Endodermal cell (in vitro differentiated cells): ENCODE measurements around the gene DYNC1I1. TPM values are rescaled to one million over a fixed set of nuclear protein-coding genes. Genes with fewer than 3 reads are reported as not detected.

Experiments
- DNase-seq: peaks from one replicate; pipeline ENCODE4 v3.0.0-alpha.2; 2017
- H3K27ac ChIP-seq: 2 replicates; pipeline ENCODE4 v1.5.1; 2013; ENCODE audit warnings: mild to moderate bottlenecking, low read depth, low read length, moderate library complexity
- H3K27me3 ChIP-seq: 2 replicates; pipeline ENCODE4 v1.6.1; 2013; ENCODE audit warnings: mild to moderate bottlenecking, low read length, moderate library complexity; ENCODE audit not compliant: insufficient read depth, control insufficient read depth, poor library complexity, severe bottlenecking
- H3K36me3 ChIP-seq: 2 replicates; pipeline ENCODE4 v1.7.0; 2013; ENCODE audit warnings: mild to moderate bottlenecking, low read length, moderate library complexity; ENCODE audit not compliant: control insufficient read depth, insufficient read depth
- H3K4me1 ChIP-seq: one replicate; pipeline ENCODE4 v1.7.0; 2013; ENCODE audit warnings: low read length; ENCODE audit not compliant: control insufficient read depth, insufficient read depth
- H3K4me3 ChIP-seq: 2 replicates; pipeline ENCODE4 v1.5.1; 2013; ENCODE audit warnings: mild to moderate bottlenecking, low read length, moderate library complexity
- H3K9ac ChIP-seq: 2 replicates; pipeline ENCODE4 v1.6.1; 2013; ENCODE audit warnings: mild to moderate bottlenecking, low read length, moderate library complexity; ENCODE audit not compliant: poor library complexity, severe bottlenecking; ENCODE audit errors: extremely low read depth
- H3K9me3 ChIP-seq: 2 replicates; pipeline ENCODE4 v1.6.1; 2013; ENCODE audit warnings: mild to moderate bottlenecking, low read length, moderate library complexity; ENCODE audit not compliant: control insufficient read depth
- H3K27ac Mint-ChIP-seq: 2 replicates; pipeline ENCODE4 v1.8.0; 2020; ENCODE audit warnings: mixed read lengths
- H3K27me3 Mint-ChIP-seq: 2 replicates; pipeline ENCODE4 v1.8.0; 2021; ENCODE audit warnings: mild to moderate bottlenecking, mixed read lengths; ENCODE audit not compliant: insufficient read depth
- H3K36me3 Mint-ChIP-seq: 2 replicates; pipeline ENCODE4 v1.8.0; 2020; ENCODE audit warnings: low read depth, mixed read lengths
- H3K4me1 Mint-ChIP-seq: 2 replicates; pipeline ENCODE4 v1.8.0; 2020; ENCODE audit warnings: mixed read lengths
- H3K4me3 Mint-ChIP-seq: 2 replicates; pipeline ENCODE4 v1.8.0; 2020; ENCODE audit warnings: mild to moderate bottlenecking, moderate library complexity, mixed read lengths
- H3K9me3 Mint-ChIP-seq: 2 replicates; pipeline ENCODE4 v1.8.0; 2020; ENCODE audit warnings: mild to moderate bottlenecking, mixed read lengths
- WGBS, 2 experiments: methylation state at CpG; one replicate each; pipeline versions ENCODE4 v1.1.5 to v1.1.7; 2013; ENCODE audit warnings: missing lambda C conversion rate in 2 of 2, mixed read lengths in 1 of 2; ENCODE audit not compliant: insufficient coverage in 1 of 2, insufficient read length in 1 of 2; 5-methylcytosine and 5-hydroxymethylcytosine counted together
- total RNA-seq, 2 donors: library from RNA; stranded (reverse); fragmentation: NEBNext Ultra II Directional in 1 of 2; extraction: Animal tissue kit (Norgen Biotek cat#: 25700) in 1 of 2; gene quantifications; 2 replicates in 1 of 2; 3 replicates in 1 of 2; pipeline ENCODE4 v1.2.1, GENCODE V29; 2021
- TF ChIP-seq, protein P1 (sequence below): fragments of 200-600 bp; sonication (generic); conservative IDR thresholded peaks from 2 replicates; pipeline ENCODE4 v1.5.0; 2021; ENCODE audit warnings: antibody characterized with exemption, mild to moderate bottlenecking

The DYNC1I1 gene
- total RNA-seq, 2 donors from 2014 or later = 6.5 to 7.2 TPM

DNA sequence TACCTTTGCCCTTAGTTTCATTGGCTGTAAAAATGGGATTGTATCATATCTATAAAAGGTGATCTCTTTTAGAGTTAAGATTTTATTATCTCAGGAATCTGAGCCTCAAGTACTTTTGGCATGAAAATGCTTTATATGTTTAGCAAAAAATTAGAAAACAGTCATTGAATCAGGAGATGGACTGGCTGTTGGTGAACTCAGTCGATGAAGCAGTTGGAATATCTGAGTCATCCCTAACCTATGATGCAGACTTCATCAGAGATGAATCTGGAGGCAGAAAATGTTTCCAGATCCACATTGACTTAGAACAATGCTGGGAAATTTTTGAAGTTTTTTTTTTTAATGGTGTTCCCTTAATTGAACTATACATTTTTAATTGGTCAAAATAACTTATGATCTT lies 321.1 kb downstream of the DYNC1I1 start:
- DNase-seq = no peak
- H3K4me3 Mint-ChIP-seq = no peak overlapping the region
- no peaks in the 10 kb centered on the region for H3K9me3 Mint-ChIP-seq
- H3K4me1 Mint-ChIP-seq = no peaks in the 10 kb centered on the region
- Histone ChIP-seq H3K36me3 (no peaks in the 10 kb centered on the region), H3K4me3 (no peak overlapping the region), H3K27ac (no peak overlapping the region), H3K4me1 (no peaks in the 10 kb centered on the region), H3K27me3 (no peaks in the 10 kb centered on the region), H3K9ac (no peak overlapping the region), H3K9me3 (no peaks in the 10 kb centered on the region)
- H3K27me3 Mint-ChIP-seq = no peaks in the 10 kb centered on the region
- TF ChIP-seq, protein P1, sequence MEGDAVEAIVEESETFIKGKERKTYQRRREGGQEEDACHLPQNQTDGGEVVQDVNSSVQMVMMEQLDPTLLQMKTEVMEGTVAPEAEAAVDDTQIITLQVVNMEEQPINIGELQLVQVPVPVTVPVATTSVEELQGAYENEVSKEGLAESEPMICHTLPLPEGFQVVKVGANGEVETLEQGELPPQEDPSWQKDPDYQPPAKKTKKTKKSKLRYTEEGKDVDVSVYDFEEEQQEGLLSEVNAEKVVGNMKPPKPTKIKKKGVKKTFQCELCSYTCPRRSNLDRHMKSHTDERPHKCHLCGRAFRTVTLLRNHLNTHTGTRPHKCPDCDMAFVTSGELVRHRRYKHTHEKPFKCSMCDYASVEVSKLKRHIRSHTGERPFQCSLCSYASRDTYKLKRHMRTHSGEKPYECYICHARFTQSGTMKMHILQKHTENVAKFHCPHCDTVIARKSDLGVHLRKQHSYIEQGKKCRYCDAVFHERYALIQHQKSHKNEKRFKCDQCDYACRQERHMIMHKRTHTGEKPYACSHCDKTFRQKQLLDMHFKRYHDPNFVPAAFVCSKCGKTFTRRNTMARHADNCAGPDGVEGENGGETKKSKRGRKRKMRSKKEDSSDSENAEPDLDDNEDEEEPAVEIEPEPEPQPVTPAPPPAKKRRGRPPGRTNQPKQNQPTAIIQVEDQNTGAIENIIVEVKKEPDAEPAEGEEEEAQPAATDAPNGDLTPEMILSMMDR = no peak
- 88 to 95% methylated on average over 1 of the region's 1 CpG for WGBS, 2 experiments
- no peaks in the 10 kb centered on the region for H3K36me3 Mint-ChIP-seq
- H3K27ac Mint-ChIP-seq = no peak overlapping the region

DNA sequence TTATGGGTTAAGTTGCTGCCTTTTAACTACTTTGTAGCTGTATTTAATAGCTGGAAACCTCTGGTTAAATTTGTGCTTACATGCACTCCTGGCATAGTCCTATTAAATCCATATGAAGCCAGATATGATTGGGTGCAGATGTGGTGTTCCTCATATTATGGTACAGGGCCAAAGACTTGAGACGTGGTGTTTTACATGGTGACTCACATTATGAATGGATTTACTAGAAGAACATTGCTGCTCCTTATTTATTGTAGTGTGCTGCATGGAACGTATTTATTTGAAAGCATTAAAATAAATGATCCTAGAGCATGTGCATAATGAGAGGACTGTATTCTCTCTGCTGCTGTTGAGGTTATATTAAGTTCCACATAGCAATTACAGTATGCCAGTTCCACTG lies 325.5 kb downstream of the DYNC1I1 start:
- DNase-seq = no peak
- Histone ChIP-seq H3K4me3 (no peak overlapping the region), H3K36me3 (no peaks in the 10 kb centered on the region), H3K9ac (no peak overlapping the region), H3K27ac (no peak overlapping the region), H3K27me3 (no peaks in the 10 kb centered on the region), H3K4me1 (no peaks in the 10 kb centered on the region), H3K9me3 (peaks cover 5% of the 10 kb centered on the region)
- Mint-ChIP-seq H3K9me3 (peaks cover 3% of the 10 kb centered on the region), H3K4me1 (peaks cover 9% of the 10 kb centered on the region), H3K4me3 (no peak overlapping the region), H3K27ac (no peak overlapping the region), H3K27me3 (no peaks in the 10 kb centered on the region), H3K36me3 (no peaks in the 10 kb centered on the region)
- 92 to 100% methylated on average over 1 to 2 of the region's 2 CpGs for WGBS, 2 experiments
- TF ChIP-seq, protein P1 = no peak

DNA sequence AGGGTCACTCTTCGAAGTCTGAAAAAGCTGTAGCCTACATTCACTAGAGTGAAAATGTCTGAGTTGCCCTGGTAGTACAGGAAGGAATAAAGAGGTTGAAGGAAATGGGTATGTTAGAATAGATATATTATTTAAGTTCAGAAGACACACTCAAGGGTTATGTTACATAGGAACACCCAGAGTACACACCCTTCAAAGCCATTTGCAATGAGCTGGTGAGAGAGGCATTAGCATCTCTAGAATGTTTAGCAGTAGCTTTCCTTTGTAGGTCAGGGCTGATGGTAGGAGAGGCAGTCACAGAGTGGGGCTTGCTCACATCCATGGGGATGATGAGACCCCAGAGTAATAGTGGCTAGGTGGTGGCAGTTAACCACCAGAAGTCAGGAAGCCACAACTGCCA lies 328.4 kb downstream of the DYNC1I1 start:
- Mint-ChIP-seq H3K36me3 (no peaks in the 10 kb centered on the region), H3K9me3 (peaks cover 3% of the 10 kb centered on the region), H3K27ac (no peak overlapping the region), H3K27me3 (no peaks in the 10 kb centered on the region), H3K4me3 (no peak overlapping the region), H3K4me1 (peaks cover 9% of the 10 kb centered on the region)
- Histone ChIP-seq H3K9me3 (peaks cover 5% of the 10 kb centered on the region), H3K36me3 (no peaks in the 10 kb centered on the region), H3K4me1 (no peaks in the 10 kb centered on the region), H3K27ac (no peak overlapping the region), H3K9ac (no peak overlapping the region), H3K27me3 (no peaks in the 10 kb centered on the region), H3K4me3 (no peak overlapping the region)
- TF ChIP-seq, protein P1 = no peak
- DNase-seq = no peak
- 100% methylated on average over 1 of the region's 1 CpG; no CpG with 5 or more reads in 1 of the 2 experiments for WGBS, 2 experiments
